HEK293T (cell line): ENCODE measurements around the gene ARFGEF3.

Experiments used
- BHLHE40 ChIP-seq: fragments of 450-650 bp; IDR thresholded peaks from 2 replicates; pipeline ENCODE4 v1.6.1; 2016; ENCODE audit warnings: mild to moderate bottlenecking, moderate library complexity, borderline replicate concordance
- FOXM1 ChIP-seq: fragments of 450-650 bp; IDR thresholded peaks from 2 replicates; pipeline ENCODE4 v1.6.1; 2017; ENCODE audit warnings: mild to moderate bottlenecking, borderline replicate concordance

- TF ChIP-seq FOXM1 (no peak), BHLHE40 (no peak)
Observed at GRCh38 chr6:138222901-138223546, 61.3 kb downstream of the ARFGEF3 start.
